Lower lobe of right lung (tissue), 2 donors: ENCODE measurements around the gene TDG. TPM values are rescaled to one million over a fixed set of nuclear protein-coding genes. Genes with fewer than 3 reads are reported as not detected.
A peak's percentile ranks its signal among the peaks of the same experiment; 100 is the strongest.

Experiments
- ATAC-seq, 2 donors: fragments of 200-7000 bp; cut with Tn5 transposase; one replicate each; pipeline ENCODE4 v1.9.1; 2020 to 2022; ENCODE audit warnings: mild to moderate bottlenecking in 2 of 2, moderate library complexity in 2 of 2
- DNase-seq: peaks from one replicate; pipeline ENCODE4 v3.0.0-alpha.2; 2020
- H3K27ac ChIP-seq: fragments of 200-600 bp; one replicate; pipeline ENCODE4 v1.8.0; 2022
- H3K27me3 ChIP-seq: fragments of 200-600 bp; one replicate; pipeline ENCODE4 v1.8.0; 2022; ENCODE audit warnings: low read depth
- H3K36me3 ChIP-seq: fragments of 200-600 bp; one replicate; pipeline ENCODE4 v1.8.0; 2022; ENCODE audit warnings: mild to moderate bottlenecking
- H3K4me1 ChIP-seq: fragments of 200-600 bp; one replicate; pipeline ENCODE4 v1.8.0; 2022
- H3K4me3 ChIP-seq: fragments of 200-600 bp; one replicate; pipeline ENCODE4 v1.8.0; 2022; ENCODE audit warnings: mild to moderate bottlenecking
- H3K9me3 ChIP-seq: fragments of 200-600 bp; one replicate; pipeline ENCODE4 v1.8.0; 2022
- CTCF ChIP-seq: fragments of 200-600 bp; IDR thresholded peaks from one replicate; pipeline ENCODE4 v1.8.0; 2022; ENCODE audit warnings: antibody characterized with exemption, mild to moderate bottlenecking
- intact Hi-C: fragments of 100-400 bp; cut with DNase I; formaldehyde crosslinking; loops from one replicate; pipeline ENCODE4 v1.11.0; 2022
- total RNA-seq: library from RNA; stranded (reverse); fragmentation: NEBNext Ultra II Directional; extraction: Animal tissue kit (Norgen Biotek cat#: 25700); gene quantifications from one replicate; pipeline ENCODE4 v1.2.1, GENCODE V29; 2021
- donor health status: DM: no; HTN: yes; CAD: no; lungs with severe emphysema.

The TDG gene
- total RNA-seq, 1 donor from 2014 or later = 19.7 TPM

DNA sequence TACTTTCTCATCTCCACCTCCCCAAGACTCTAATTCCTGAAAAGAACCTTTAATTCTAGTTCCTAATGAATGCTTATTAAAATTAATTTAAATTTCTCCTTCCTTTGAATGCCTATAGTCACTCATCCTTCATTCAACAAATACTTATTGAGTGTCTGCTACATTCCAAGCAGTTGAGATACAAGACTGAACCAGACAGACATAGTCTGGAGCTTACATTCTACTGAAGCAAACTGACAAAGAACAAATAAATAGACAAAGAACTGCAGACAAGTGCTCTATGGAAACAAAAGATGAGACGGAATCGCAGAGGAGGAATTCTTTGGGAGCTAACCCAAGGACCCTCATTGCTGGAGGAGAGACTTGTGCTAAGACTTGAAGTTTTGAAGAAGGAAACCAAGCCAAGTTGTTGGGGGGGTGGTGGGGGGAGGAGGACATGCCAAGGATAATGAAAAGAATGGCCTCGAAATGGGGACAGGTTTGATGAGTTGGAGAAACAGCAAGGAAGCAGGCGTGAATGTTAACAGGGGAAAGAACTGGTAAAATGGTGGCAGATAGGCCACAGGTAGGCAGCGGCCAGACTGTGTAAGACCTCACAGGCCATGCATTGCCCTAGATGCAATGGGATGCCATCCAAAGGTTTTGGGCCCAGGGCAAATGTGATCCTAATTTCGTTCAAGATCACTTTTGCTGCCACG, 9.7 kb upstream of the TDG start:
- Histone ChIP-seq H3K4me1 (peaks cover 17% of the 10 kb centered on the region), H3K9me3 (no peaks in the 10 kb centered on the region), H3K4me3 (peak overlapping the region; percentile 93), H3K27me3 (no peaks in the 10 kb centered on the region), H3K27ac (peak overlapping the region; percentile 92), H3K36me3 (peaks cover 38% of the 10 kb centered on the region)
- intact Hi-C loops = no loop called here
- ATAC-seq (peak in 1 of 2 donors; percentile 2), DNase-seq (no peak)
- TF ChIP-seq CTCF = no peak

DNA sequence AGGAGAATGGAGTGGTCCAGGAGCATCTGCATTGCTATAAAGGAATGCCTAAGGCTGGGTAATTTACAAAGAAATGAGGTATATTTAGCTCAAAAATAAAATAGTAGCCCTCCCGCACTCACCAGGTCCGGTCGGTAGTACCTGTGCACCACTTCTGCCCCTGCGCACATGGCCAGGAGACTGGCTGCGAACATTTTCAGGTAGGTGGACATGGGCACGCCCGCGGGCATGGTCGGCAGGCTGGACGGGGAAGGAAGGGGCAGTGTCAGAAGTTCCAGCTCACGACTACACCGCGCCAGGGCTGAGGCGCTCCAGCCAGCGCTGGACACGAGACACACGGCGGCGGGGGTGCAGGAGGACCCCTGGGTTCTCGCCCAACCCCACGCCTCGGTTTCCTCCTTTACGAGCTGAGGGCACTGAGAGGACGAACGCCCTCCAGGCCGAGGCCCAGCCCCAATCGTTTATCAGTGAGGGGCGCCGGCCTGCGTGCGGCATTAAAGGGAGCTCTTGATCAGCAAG, 9.1 kb upstream of the TDG start:
- H3K4me1 ChIP-seq = peaks cover 17% of the 10 kb centered on the region
- intact Hi-C loops = no loop called here
- DNase-seq (no peak), ATAC-seq (peak; percentile 58 to 72)
- no peaks in the 10 kb centered on the region for H3K9me3 ChIP-seq
- peak overlapping the region; percentile 93 for H3K4me3 ChIP-seq
- H3K27ac ChIP-seq = peak overlapping the region; percentile 92
- H3K36me3 ChIP-seq = peaks cover 32% of the 10 kb centered on the region
- TF ChIP-seq CTCF = no peak
- no peaks in the 10 kb centered on the region for H3K27me3 ChIP-seq

GRCh38 chr12:103957865-103958388, 7.7 kb upstream of the TDG start:
- Histone ChIP-seq H3K4me3 (peak overlapping the region; percentile 93), H3K27me3 (no peaks in the 10 kb centered on the region), H3K27ac (peak overlapping the region; percentile 92), H3K36me3 (peaks cover 19% of the 10 kb centered on the region), H3K9me3 (no peaks in the 10 kb centered on the region), H3K4me1 (peaks cover 21% of the 10 kb centered on the region)
- intact Hi-C loops = no loop called here
- no peak for TF ChIP-seq CTCF
- ATAC-seq (no peak), DNase-seq (no peak)

GRCh38 chr12:103958621-103959020, 7.1 kb upstream of the TDG start:
- ATAC-seq (no peak), DNase-seq (no peak)
- TF ChIP-seq CTCF = no peak
- intact Hi-C loops = no loop called here
- Histone ChIP-seq H3K4me1 (peaks cover 24% of the 10 kb centered on the region), H3K4me3 (no peak overlapping the region), H3K27ac (no peak overlapping the region), H3K36me3 (peaks cover 12% of the 10 kb centered on the region), H3K27me3 (no peaks in the 10 kb centered on the region), H3K9me3 (no peaks in the 10 kb centered on the region)

DNA sequence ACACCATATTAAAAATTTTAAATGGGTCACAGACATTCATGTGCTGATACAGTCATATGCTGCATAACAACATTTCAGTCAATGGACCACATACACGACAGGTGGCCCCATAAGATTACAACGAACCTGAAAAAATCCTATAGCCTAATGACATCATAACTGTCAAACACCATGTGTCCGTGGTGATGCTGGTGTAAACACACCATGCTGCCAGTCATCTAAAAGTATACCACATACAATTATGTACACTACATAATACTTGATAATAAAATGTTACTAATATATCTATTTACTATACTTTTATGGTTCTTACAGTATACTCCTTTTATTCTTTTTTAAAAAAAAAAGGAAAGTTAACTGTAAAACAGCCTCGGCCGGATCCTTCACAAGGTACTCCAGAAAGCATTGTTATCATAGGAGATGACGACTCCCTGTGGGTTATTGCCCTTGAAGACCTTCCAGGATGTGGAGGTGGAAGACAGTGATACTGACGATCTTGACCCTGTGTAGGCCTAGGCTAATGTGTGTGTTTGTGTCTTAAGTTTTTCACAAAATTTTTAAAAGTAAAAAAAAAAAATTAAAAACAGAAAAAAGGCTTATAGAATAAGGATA, 5.0 kb upstream of the TDG start:
- ATAC-seq (no peak), DNase-seq (no peak)
- no peaks in the 10 kb centered on the region for H3K9me3 ChIP-seq
- no peak for TF ChIP-seq CTCF
- H3K36me3 ChIP-seq = no peaks in the 10 kb centered on the region
- intact Hi-C loops = no loop called here
- no peaks in the 10 kb centered on the region for H3K27me3 ChIP-seq
- H3K27ac ChIP-seq = no peak overlapping the region
- H3K4me3 ChIP-seq = no peak overlapping the region
- H3K4me1 ChIP-seq = peaks cover 26% of the 10 kb centered on the region
